GM18505 (cell line): ENCODE measurements around the gene FXYD4.
"Not testable (repeated sequence)": the region's sequence is repeated elsewhere in the genome, so short reads cannot be mapped to it uniquely, and the experiment has no call there.

Experiments used
- ATAC-seq: cut with Tn5 transposase; IDR thresholded peaks from one replicate; pipeline ENCODE4 v1.9.1; 2021; ENCODE audit not compliant: unreplicated experiment
- POLR2A ChIP-seq: IDR thresholded peaks from 4 replicates; pipeline ENCODE4 v1.6.1; 2011; ENCODE audit warnings: borderline replicate concordance; ENCODE audit not compliant: insufficient read depth, insufficient read length; ENCODE audit errors: extremely low read depth

FXYD4 gene

GRCh38 chr10:43410345-43410744, 38.9 kb downstream of the FXYD4 start:
- no peak for TF ChIP-seq POLR2A
- ATAC-seq, result no peak

- no peak for TF ChIP-seq POLR2A
These were observed 40.1 kb downstream of the FXYD4 start for GRCh38 chr10:43411536-43411935.

GRCh38 chr10:43415544-43415943, 44.1 kb downstream of the FXYD4 start:
- no peak for TF ChIP-seq POLR2A
- no peak for ATAC-seq

More at GRCh38 chr10:43411536-43411935, 40.1 kb downstream of the FXYD4 start:
- no peak for ATAC-seq

- peak; percentile 33 for ATAC-seq
- TF ChIP-seq POLR2A, result no peak
These were observed 46.7 kb downstream of the FXYD4 start for GRCh38 chr10:43417950-43418768.

GRCh38 chr10:43419997-43420368, 48.5 kb downstream of the FXYD4 start:
- TF ChIP-seq POLR2A, result no peak
- ATAC-seq, result no peak

- ATAC-seq, result peak; percentile 81
- TF ChIP-seq POLR2A, result peak; percentile 77
These were observed 49.1 kb downstream of the FXYD4 start for GRCh38 chr10:43420369-43421200.

- no peak for TF ChIP-seq POLR2A
- no peak for ATAC-seq
These were observed 49.7 kb downstream of the FXYD4 start for GRCh38 chr10:43421201-43421507.

- no peak for ATAC-seq
- no peak for TF ChIP-seq POLR2A
These were observed 50.1 kb downstream of the FXYD4 start for GRCh38 chr10:43421519-43421918.

- not testable (repeated sequence) for ATAC-seq
These were observed 50.5 kb downstream of the FXYD4 start for GRCh38 chr10:43421944-43422343.

GRCh38 chr10:43424416-43424815, 53.0 kb downstream of the FXYD4 start:
- TF ChIP-seq POLR2A, result no peak
- no peak for ATAC-seq
